ENCODE results near the gene DEDD. TPM values are rescaled to one million over a fixed set of nuclear protein-coding genes. Genes with fewer than 3 reads are reported as not detected.

Gene DEDD
- total RNA-seq, 1 experiment from 2014 or later: 40.4 TPM

- Mint-ChIP-seq H3K27ac (ENCODE audit: unreplicated experiment) (no peak overlapping the region), H3K4me3 (ENCODE audit: low read depth, unreplicated experiment) (no peak overlapping the region), H3K9me3 (ENCODE audit: low read depth, unreplicated experiment) (no peaks in the 10 kb centered on the region), H3K4me1 (ENCODE audit: low read depth, unreplicated experiment) (peaks cover 37% of the 10 kb centered on the region), H3K36me3 (ENCODE audit: insufficient read depth, unreplicated experiment) (peaks cover 84% of the 10 kb centered on the region), H3K27me3 (ENCODE audit: unreplicated experiment) (no peaks in the 10 kb centered on the region)
- DNase-seq: no peak
- no peak for TF ChIP-seq CTCF (IDR thresholded peaks at IDR 0.05; ENCODE audit: unreplicated experiment)
- intact Hi-C loops (cut with micrococcal nuclease; ENCODE audit: unreplicated experiment): no loop called here
- BruUV-seq (replicated peaks): no TSS peak
- CTCF ChIA-PET: interaction anchor here (0.6 kb wide), 1 partner anchor 10 kb away, joined by 4 read pairs; no protein-coding TSS in a partner anchor
Observed at GRCh38 chr1:161162052-161162451, 29.6 kb upstream of the DEDD start.

GRCh38 chr1:161161652-161162051 is 29.2 kb upstream of the DEDD start:
- no peak for DNase-seq
- peaks cover 80% of the 10 kb centered on the region for H3K36me3 Mint-ChIP-seq (ENCODE audit: insufficient read depth, unreplicated experiment)
- H3K4me3 Mint-ChIP-seq (ENCODE audit: low read depth, unreplicated experiment): peak overlapping the region; percentile 94
- no peak overlapping the region for H3K27ac Mint-ChIP-seq (ENCODE audit: unreplicated experiment)
- H3K27me3 Mint-ChIP-seq (ENCODE audit: unreplicated experiment): no peaks in the 10 kb centered on the region
- no TSS peak for BruUV-seq (replicated peaks)
- no peak for TF ChIP-seq CTCF (IDR thresholded peaks at IDR 0.05; ENCODE audit: unreplicated experiment)
- CTCF ChIA-PET: interaction anchor here (0.6 kb wide), 1 partner anchor 11 kb away, joined by 4 read pairs; no protein-coding TSS in a partner anchor
- intact Hi-C loops (cut with micrococcal nuclease; ENCODE audit: unreplicated experiment): no loop called here
- H3K4me1 Mint-ChIP-seq (ENCODE audit: low read depth, unreplicated experiment): peaks cover 37% of the 10 kb centered on the region
- no peaks in the 10 kb centered on the region for H3K9me3 Mint-ChIP-seq (ENCODE audit: low read depth, unreplicated experiment)

GRCh38 chr1:161160671-161161145 is 28.2 kb upstream of the DEDD start:
- Mint-ChIP-seq H3K4me3 (ENCODE audit: low read depth, unreplicated experiment) (peak overlapping the region; percentile 94), H3K27me3 (ENCODE audit: unreplicated experiment) (no peaks in the 10 kb centered on the region), H3K4me1 (ENCODE audit: low read depth, unreplicated experiment) (peaks cover 40% of the 10 kb centered on the region), H3K9me3 (ENCODE audit: low read depth, unreplicated experiment) (no peaks in the 10 kb centered on the region), H3K27ac (ENCODE audit: unreplicated experiment) (no peak overlapping the region), H3K36me3 (ENCODE audit: insufficient read depth, unreplicated experiment) (peaks cover 74% of the 10 kb centered on the region)
- CTCF ChIA-PET: no interaction called here
- intact Hi-C loops (cut with micrococcal nuclease; ENCODE audit: unreplicated experiment): no loop called here
- DNase-seq: no peak
- no peak for TF ChIP-seq CTCF (IDR thresholded peaks at IDR 0.05; ENCODE audit: unreplicated experiment)
- no TSS peak for BruUV-seq (replicated peaks)

- H3K36me3 Mint-ChIP-seq (ENCODE audit: insufficient read depth, unreplicated experiment): peaks cover 66% of the 10 kb centered on the region
- no peak for TF ChIP-seq CTCF (IDR thresholded peaks at IDR 0.05; ENCODE audit: unreplicated experiment)
- CTCF ChIA-PET: interaction anchor here (1.1 kb wide), 1 partner anchor 19 kb away, joined by 3 read pairs; no protein-coding TSS in a partner anchor
- H3K27ac Mint-ChIP-seq (ENCODE audit: unreplicated experiment): peak overlapping the region; percentile 78
- H3K4me1 Mint-ChIP-seq (ENCODE audit: low read depth, unreplicated experiment): peaks cover 48% of the 10 kb centered on the region
- intact Hi-C loops (cut with micrococcal nuclease; ENCODE audit: unreplicated experiment): no loop called here
- H3K4me3 Mint-ChIP-seq (ENCODE audit: low read depth, unreplicated experiment): peak overlapping the region; percentile 94
- no peak for DNase-seq
- no TSS peak for BruUV-seq (replicated peaks)
- H3K27me3 Mint-ChIP-seq (ENCODE audit: unreplicated experiment): no peaks in the 10 kb centered on the region
- H3K9me3 Mint-ChIP-seq (ENCODE audit: low read depth, unreplicated experiment): no peaks in the 10 kb centered on the region
Observed at GRCh38 chr1:161159913-161160243, 27.4 kb upstream of the DEDD start.
